ENCODE measurements around the gene DDX17. TPM values are rescaled to one million over a fixed set of nuclear protein-coding genes. Genes with fewer than 3 reads are reported as not detected.
"Not testable (repeated sequence)": the region's sequence is repeated elsewhere in the genome, so short reads cannot be mapped to it uniquely, and the experiment has no call there.

Gene DDX17
- total RNA-seq, 1 donor: 1,325 TPM

DNA sequence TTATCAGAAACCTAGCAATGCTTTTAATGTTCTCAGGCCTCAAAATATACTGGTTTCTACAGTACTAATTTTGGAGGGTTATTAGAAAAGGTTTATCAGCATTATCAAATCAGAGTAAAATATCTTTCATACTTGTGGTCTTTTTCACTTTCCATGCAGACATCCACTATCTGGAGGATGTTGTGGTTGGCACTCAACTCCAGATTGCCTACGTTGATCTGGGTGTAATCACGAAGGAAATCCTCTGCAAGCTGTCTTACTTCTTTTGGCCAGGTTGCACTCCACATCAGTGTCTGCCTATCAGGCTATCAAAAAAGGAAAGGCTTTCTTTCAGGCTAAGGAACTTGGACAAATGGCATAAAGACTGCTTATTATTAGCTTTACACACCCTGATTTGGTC lies 11.6 kb downstream of the DDX17 start:
- peak in 1 of 3 donors; percentile 28 for DNase-seq (ENCODE audit: low read depth in 2 of 3, low spot score in 2 of 3)

- DNase-seq (ENCODE audit: low read depth in 2 of 3, low spot score in 2 of 3): no peak
These were observed 14.3 kb downstream of the DDX17 start for GRCh38 chr22:38491707-38492348.

DNA sequence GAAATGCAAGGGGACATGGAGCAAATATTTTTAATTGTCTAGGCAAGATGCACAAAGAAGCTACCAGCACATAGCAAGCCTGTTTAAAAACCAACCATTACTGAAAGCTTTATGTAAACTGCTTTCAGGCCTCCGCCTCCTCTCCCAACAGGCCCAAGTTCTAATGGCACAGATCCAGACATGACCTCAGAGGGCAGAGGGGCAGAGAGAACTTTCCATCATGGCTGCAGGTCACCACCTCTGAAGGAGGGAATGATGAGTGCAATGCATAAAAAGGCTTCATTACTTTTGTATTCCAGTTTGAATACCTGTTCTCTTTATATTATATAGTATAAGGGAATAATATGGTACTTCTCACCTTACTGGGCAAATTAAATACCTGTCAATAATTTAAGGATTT lies 15.2 kb downstream of the DDX17 start:
- no peak for DNase-seq (ENCODE audit: low read depth in 2 of 3, low spot score in 2 of 3)

DNA sequence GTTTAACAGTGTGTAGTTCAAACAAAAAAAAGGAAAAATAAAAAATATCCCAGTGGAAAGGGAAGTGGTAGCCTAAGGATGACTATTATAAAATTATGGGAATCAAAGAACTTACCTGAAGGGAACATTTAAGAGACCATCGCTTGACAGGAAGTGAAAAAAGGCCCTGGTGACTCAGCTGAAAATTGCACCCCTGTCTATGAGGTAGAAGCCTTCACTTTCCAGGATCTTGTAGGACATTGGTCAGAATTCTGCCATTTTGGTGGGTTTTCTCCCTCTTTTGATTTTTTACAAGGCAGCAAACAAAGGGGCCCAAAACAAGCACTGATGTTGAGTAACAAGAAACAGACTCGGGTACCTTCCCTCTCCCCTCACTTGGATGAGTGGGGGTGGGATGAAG lies 15.6 kb downstream of the DDX17 start:
- DNase-seq (ENCODE audit: low read depth in 2 of 3, low spot score in 2 of 3): no peak

GRCh38 chr22:38489561-38490145 lies 16.5 kb downstream of the DDX17 start:
- DNase-seq (ENCODE audit: low read depth in 2 of 3, low spot score in 2 of 3): no peak

DNA sequence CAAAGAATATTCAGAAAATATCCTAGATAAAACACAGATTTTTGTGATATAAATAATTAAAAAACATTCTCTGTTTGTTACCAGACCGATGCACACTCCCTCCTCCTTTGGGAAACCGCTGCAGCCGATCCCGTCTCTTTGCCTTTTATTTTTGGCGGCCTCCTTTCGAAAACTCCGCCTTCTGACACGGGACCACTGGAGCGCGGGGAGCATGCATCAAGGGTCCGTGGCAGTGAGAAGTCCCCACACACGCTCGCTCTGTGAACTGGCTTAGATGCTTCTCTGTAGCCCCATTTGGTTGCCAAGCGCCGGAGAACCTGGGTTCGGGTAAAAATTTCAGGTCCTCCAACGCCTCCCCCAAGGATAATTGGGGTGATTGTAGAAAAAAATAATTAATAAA lies 17.0 kb downstream of the DDX17 start:
- no peak for DNase-seq (ENCODE audit: low read depth in 2 of 3, low spot score in 2 of 3)

DNA sequence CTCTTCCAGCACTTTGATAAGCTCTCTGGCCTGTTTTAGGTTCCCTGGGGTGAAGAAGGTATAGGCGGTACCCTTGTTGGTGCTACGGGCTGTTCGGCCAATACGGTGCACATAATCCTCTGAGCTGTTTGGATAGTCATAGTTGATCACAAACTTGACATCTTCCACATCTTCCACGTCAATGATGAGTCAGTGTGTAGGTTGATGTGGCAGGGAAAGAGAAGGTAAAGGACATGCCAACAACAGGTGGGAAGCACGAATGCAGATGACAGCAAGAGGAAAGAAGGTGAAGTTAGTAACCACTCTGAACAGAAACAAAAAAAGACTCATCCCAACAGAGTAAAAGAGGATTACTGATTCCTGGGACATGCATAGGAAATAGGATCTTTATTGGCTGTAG lies 18.2 kb downstream of the DDX17 start:
- DNase-seq (ENCODE audit: low read depth in 2 of 3, low spot score in 2 of 3): no peak

- DNase-seq (ENCODE audit: low read depth in 2 of 3, low spot score in 2 of 3): no peak
These were observed 20.3 kb downstream of the DDX17 start for GRCh38 chr22:38485783-38486182.

GRCh38 chr22:38484244-38484643 lies 21.9 kb downstream of the DDX17 start:
- DNase-seq (ENCODE audit: low read depth in 2 of 3, low spot score in 2 of 3): no peak

GRCh38 chr22:38482662-38483308 lies 23.3 kb downstream of the DDX17 start:
- DNase-seq (ENCODE audit: low read depth in 2 of 3, low spot score in 2 of 3): no peak

DNA sequence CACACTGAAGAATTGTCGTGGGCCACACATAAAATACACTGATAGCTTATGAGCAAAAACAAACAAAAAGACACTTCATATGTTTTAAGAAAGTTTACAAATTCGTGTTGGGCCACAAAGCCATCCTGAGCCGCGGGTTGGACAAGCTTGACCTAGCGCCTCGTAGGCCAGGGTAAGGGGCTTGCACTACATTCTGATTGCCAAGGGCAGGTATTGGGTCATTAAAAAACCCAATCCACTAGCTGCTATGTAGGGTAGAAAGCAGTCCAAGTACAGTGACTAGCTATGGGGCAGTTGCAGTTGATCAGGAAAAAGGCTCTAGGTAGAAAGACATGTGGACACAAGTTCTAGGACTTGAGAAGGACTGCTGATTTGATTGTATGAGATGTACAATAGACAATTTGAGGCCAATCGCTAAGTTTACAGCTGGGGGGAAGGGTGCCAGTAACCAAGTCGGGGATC lies 24.2 kb downstream of the DDX17 start:
- DNase-seq (ENCODE audit: low read depth in 2 of 3, low spot score in 2 of 3): no peak

- DNase-seq (ENCODE audit: low read depth in 2 of 3, low spot score in 2 of 3): no peak
These were observed 24.8 kb downstream of the DDX17 start for GRCh38 chr22:38481162-38481870.

GRCh38 chr22:38479096-38479837 lies 26.8 kb downstream of the DDX17 start:
- no peak for DNase-seq (ENCODE audit: low read depth in 2 of 3, low spot score in 2 of 3)

DNA sequence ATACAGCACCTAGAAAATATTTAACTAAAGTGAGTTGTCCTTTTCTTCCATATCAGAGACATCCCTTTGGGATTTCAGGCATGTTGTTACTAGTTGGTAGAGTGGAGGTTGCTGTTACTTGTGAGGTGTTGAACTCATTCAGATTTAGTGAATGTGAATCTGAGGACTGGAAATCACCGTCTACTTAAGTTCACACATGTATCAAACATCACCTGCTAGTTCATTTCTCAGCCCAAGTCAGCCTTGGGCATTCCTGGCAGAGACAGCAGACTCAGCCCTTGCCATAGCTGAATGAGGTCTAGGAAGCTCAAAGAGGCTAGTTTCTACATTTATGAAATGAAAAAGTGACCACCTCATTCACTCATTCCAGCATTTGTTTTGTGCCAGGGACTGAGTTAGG lies 28.5 kb downstream of the DDX17 start:
- DNase-seq (ENCODE audit: low read depth in 2 of 3, low spot score in 2 of 3): no peak

DNA sequence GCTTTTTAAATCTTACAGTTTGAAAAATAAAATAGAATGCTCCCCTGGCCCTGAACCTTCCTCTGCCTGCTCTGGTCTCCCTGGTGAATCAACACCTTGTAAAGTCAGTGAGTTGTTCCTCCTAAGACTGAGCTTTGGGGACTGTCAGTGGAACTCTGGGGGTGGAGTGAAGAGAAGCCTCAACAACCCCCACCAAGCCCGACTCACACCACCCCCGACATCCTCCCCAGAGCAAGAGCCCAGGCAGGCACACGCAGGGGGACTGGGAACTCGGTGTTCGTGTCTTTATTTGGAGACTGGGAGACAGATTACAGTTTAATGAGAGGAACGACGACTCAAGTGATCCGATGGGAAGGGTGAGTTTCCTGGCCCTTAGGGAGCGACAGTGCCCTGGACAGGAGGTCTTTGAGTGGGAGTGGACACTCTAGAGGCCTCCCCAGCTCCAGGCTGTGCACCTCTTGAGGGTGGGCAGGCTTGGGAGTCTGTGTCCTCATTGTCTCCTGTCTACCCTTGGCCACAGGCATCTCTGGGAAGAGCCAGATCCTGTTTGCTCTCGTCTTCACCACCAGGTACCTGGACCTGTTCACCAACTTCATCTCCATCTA lies 32.0 kb downstream of the DDX17 start:
- DNase-seq (ENCODE audit: low read depth in 2 of 3, low spot score in 2 of 3): no peak

DNA sequence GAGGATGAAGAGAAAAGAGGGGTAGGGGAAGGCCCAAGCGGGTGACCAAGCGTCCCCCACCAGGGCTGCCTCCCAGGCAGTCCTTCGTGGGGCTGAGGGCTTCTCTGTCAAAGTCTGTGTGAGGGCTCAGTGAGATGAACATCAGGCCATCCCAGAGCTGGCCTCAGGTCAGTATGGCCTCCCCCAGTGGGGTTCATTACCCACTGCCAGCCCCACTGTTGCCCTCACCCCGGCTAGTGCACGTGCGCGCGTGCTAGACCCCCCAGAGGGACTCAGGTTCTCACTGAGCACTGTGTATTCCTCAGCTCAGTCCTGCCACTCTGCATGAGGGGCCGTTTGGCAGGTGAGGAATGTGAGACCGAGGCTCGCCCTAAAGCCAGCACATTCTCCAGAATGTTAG lies 34.9 kb downstream of the DDX17 start:
- DNase-seq (ENCODE audit: low read depth in 2 of 3, low spot score in 2 of 3): no peak

DNA sequence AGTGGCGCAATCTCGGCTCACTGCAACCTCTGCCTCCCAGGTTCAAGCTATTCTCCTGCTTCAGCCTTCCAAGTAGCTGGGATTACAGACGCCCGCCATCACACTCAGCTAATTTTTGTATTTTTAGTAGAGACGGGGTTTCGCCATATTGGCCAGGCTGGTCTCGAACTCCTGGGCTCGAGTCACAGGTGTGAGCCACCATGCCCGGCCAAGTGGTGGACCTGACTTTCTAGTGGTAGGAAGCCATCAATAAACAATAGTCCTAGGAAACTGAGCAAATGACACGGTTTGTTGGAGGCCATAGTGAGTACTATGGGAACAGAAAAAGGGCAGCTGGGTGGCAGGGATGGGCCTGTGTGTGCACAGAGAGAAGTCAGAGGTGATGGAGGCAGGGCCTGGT lies 35.9 kb downstream of the DDX17 start:
- DNase-seq (ENCODE audit: low read depth in 2 of 3, low spot score in 2 of 3): not testable (repeated sequence)

GRCh38 chr22:38469306-38469781 lies 36.8 kb downstream of the DDX17 start:
- no peak for DNase-seq (ENCODE audit: low read depth in 2 of 3, low spot score in 2 of 3)

GRCh38 chr22:38468443-38469305 lies 37.4 kb downstream of the DDX17 start:
- DNase-seq (ENCODE audit: low read depth in 2 of 3, low spot score in 2 of 3): peak in 1 of 3 donors; percentile 51
